SK-N-SH treated with all-trans-retinoic acid at 6 μM for 48 hours (cell line): ENCODE data around the gene STARD13.
A peak's percentile ranks its signal among the peaks of the same experiment; 100 is the strongest.

Experiments
- ATAC-seq: fragments of 200-7000 bp; cut with Tn5 transposase; 3 replicates; pipeline ENCODE4 v1.9.1; 2020; ENCODE audit warnings: mild to moderate bottlenecking, moderate library complexity
- BACH2 ChIP-seq: fragments of 250-450 bp; sonication (Bioruptor Pico); IDR thresholded peaks from 2 replicates; pipeline ENCODE4 v1.9.0; 2021; ENCODE audit warnings: mild to moderate bottlenecking, borderline replicate concordance
- CREB5 ChIP-seq: fragments of 250-450 bp; sonication (Bioruptor Pico); IDR thresholded peaks from 2 replicates; pipeline ENCODE4 v1.5.1; 2020; ENCODE audit warnings: low read depth, mild to moderate bottlenecking, moderate library complexity
- CSDC2 ChIP-seq: fragments of 250-450 bp; sonication (Bioruptor Pico); IDR thresholded peaks from 2 replicates; pipeline ENCODE4 v1.5.0; 2020; ENCODE audit warnings: mild to moderate bottlenecking, moderate library complexity
- ESRRG ChIP-seq: fragments of 250-450 bp; sonication (Bioruptor Pico); IDR thresholded peaks from 2 replicates; pipeline ENCODE4 v1.6.1; 2021; ENCODE audit warnings: mild to moderate bottlenecking
- GLIS3 ChIP-seq: fragments of 250-450 bp; sonication (Bioruptor Pico); IDR thresholded peaks from 2 replicates; pipeline ENCODE4 v1.5.0; 2020; ENCODE audit warnings: mild to moderate bottlenecking, moderate library complexity
- ISL1 ChIP-seq: fragments of 250-450 bp; sonication (Bioruptor Pico); IDR thresholded peaks from 2 replicates; pipeline ENCODE4 v2.1.2; 2022; ENCODE audit warnings: mild to moderate bottlenecking, moderate library complexity
- OSR1 ChIP-seq: fragments of 250-450 bp; sonication (Bioruptor Pico); IDR thresholded peaks from 2 replicates; pipeline ENCODE4 v1.8.0; 2022; ENCODE audit warnings: moderate library complexity, mild to moderate bottlenecking, inconsistent platforms
- PPARA ChIP-seq: fragments of 250-450 bp; sonication (Bioruptor Pico); IDR thresholded peaks from 2 replicates; pipeline ENCODE4 v1.5.0; 2020; ENCODE audit warnings: mild to moderate bottlenecking, borderline replicate concordance
- RARB ChIP-seq: fragments of 250-450 bp; sonication (Bioruptor Pico); IDR thresholded peaks from 2 replicates; pipeline ENCODE4 v1.8.0; 2021; ENCODE audit warnings: mild to moderate bottlenecking, moderate library complexity
- SNAI2 ChIP-seq: fragments of 250-450 bp; sonication (Bioruptor Pico); IDR thresholded peaks from 2 replicates; pipeline ENCODE4 v1.5.0; 2020; ENCODE audit warnings: mild to moderate bottlenecking, moderate library complexity
- TCF4 ChIP-seq: fragments of 250-450 bp; sonication (Bioruptor Pico); IDR thresholded peaks from 2 replicates; pipeline ENCODE4 v1.8.0; 2021; ENCODE audit warnings: mild to moderate bottlenecking, moderate library complexity, borderline replicate concordance
- TOX ChIP-seq: fragments of 250-450 bp; sonication (Bioruptor Pico); IDR thresholded peaks from 2 replicates; pipeline ENCODE4 v1.8.0; 2021; ENCODE audit warnings: mild to moderate bottlenecking, moderate library complexity, borderline replicate concordance
- ZC3H10 ChIP-seq: fragments of 250-450 bp; sonication (Bioruptor Pico); IDR thresholded peaks from 2 replicates; pipeline ENCODE4 v1.5.1; 2021; ENCODE audit warnings: mild to moderate bottlenecking, moderate library complexity
- ZFP3 ChIP-seq: fragments of 250-450 bp; sonication (Bioruptor Pico); IDR thresholded peaks from 2 replicates; pipeline ENCODE4 v1.5.0; 2020; ENCODE audit warnings: mild to moderate bottlenecking, moderate library complexity
- ZFP30 ChIP-seq: fragments of 450-650 bp; formaldehyde crosslinking; IDR thresholded peaks from 2 replicates; pipeline ENCODE4 v1.5.0; 2022; ENCODE audit warnings: mild to moderate bottlenecking, moderate library complexity
- ZNF565 ChIP-seq: fragments of 450-650 bp; formaldehyde crosslinking; conservative IDR thresholded peaks from 2 replicates; pipeline ENCODE4 v1.5.0; 2020; ENCODE audit warnings: low read depth, mild to moderate bottlenecking, moderate library complexity
- ZNF70 ChIP-seq: fragments of 450-650 bp; formaldehyde crosslinking; IDR thresholded peaks from 2 replicates; pipeline ENCODE4 v1.5.0; 2020; ENCODE audit warnings: mild to moderate bottlenecking, moderate library complexity
- ZNF8 ChIP-seq: fragments of 450-650 bp; formaldehyde crosslinking; IDR thresholded peaks from 2 replicates; pipeline ENCODE4 v1.5.0; 2020; ENCODE audit warnings: mild to moderate bottlenecking, moderate library complexity
- TF ChIP-seq, protein P1 (sequence below): fragments of 250-450 bp; sonication (Bioruptor Pico); IDR thresholded peaks from 2 replicates; pipeline ENCODE4 v1.5.1; 2021; ENCODE audit warnings: mild to moderate bottlenecking, moderate library complexity
- TF ChIP-seq, protein P2 (sequence below): fragments of 250-450 bp; sonication (Bioruptor Pico); IDR thresholded peaks from 2 replicates; pipeline ENCODE4 v1.5.0; 2020; ENCODE audit warnings: mild to moderate bottlenecking, moderate library complexity
- TF ChIP-seq, protein P3 (sequence below): fragments of 250-450 bp; sonication (Bioruptor Pico); IDR thresholded peaks from 2 replicates; pipeline ENCODE4 v1.8.0; 2020; ENCODE audit warnings: mild to moderate bottlenecking, moderate library complexity, borderline replicate concordance

Gene STARD13

GRCh38 chr13:33249894-33250293 lies 35.7 kb downstream of the STARD13 start:
- TF ChIP-seq ZNF565 (CRISPR knock-in tag) (no peak), TCF4 (CRISPR knock-in tag) (no peak), ZNF8 (CRISPR knock-in tag) (no peak), ESRRG (CRISPR knock-in tag) (no peak)
- ATAC-seq, result no peak

- no peak for TF ChIP-seq OSR1 (CRISPR knock-in tag)
- TF ChIP-seq, protein P1, sequence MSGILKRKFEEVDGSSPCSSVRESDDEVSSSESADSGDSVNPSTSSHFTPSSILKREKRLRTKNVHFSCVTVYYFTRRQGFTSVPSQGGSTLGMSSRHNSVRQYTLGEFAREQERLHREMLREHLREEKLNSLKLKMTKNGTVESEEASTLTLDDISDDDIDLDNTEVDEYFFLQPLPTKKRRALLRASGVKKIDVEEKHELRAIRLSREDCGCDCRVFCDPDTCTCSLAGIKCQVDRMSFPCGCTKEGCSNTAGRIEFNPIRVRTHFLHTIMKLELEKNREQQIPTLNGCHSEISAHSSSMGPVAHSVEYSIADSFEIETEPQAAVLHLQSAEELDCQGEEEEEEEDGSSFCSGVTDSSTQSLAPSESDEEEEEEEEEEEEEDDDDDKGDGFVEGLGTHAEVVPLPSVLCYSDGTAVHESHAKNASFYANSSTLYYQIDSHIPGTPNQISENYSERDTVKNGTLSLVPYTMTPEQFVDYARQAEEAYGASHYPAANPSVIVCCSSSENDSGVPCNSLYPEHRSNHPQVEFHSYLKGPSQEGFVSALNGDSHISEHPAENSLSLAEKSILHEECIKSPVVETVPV (CRISPR knock-in tag), result no peak
- no peak for TF ChIP-seq CSDC2
- TF ChIP-seq ZFP3 (CRISPR knock-in tag), result no peak
- ATAC-seq, result no peak
Measured at GRCh38 chr13:33249066-33249465, 36.5 kb downstream of the STARD13 start.

GRCh38 chr13:33245505-33246158 lies 39.9 kb downstream of the STARD13 start:
- peak; percentile 74 for ATAC-seq
- TF ChIP-seq OSR1 (CRISPR knock-in tag), result no peak
- TF ChIP-seq TOX (CRISPR knock-in tag), result no peak
- 0 out of 2 replicates have a peak, but pooled peaks have one; percentile 6 for TF ChIP-seq ZC3H10 (CRISPR knock-in tag)
- TF ChIP-seq, protein P2, sequence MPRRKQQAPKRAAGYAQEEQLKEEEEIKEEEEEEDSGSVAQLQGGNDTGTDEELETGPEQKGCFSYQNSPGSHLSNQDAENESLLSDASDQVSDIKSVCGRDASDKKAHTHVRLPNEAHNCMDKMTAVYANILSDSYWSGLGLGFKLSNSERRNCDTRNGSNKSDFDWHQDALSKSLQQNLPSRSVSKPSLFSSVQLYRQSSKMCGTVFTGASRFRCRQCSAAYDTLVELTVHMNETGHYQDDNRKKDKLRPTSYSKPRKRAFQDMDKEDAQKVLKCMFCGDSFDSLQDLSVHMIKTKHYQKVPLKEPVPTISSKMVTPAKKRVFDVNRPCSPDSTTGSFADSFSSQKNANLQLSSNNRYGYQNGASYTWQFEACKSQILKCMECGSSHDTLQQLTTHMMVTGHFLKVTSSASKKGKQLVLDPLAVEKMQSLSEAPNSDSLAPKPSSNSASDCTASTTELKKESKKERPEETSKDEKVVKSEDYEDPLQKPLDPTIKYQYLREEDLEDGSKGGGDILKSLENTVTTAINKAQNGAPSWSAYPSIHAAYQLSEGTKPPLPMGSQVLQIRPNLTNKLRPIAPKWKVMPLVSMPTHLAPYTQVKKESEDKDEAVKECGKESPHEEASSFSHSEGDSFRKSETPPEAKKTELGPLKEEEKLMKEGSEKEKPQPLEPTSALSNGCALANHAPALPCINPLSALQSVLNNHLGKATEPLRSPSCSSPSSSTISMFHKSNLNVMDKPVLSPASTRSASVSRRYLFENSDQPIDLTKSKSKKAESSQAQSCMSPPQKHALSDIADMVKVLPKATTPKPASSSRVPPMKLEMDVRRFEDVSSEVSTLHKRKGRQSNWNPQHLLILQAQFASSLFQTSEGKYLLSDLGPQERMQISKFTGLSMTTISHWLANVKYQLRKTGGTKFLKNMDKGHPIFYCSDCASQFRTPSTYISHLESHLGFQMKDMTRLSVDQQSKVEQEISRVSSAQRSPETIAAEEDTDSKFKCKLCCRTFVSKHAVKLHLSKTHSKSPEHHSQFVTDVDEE (CRISPR knock-in tag), result peak; percentile 56; the same call in 1 of the 2 replicates
- TF ChIP-seq CSDC2, result no peak
- TF ChIP-seq, protein P3, sequence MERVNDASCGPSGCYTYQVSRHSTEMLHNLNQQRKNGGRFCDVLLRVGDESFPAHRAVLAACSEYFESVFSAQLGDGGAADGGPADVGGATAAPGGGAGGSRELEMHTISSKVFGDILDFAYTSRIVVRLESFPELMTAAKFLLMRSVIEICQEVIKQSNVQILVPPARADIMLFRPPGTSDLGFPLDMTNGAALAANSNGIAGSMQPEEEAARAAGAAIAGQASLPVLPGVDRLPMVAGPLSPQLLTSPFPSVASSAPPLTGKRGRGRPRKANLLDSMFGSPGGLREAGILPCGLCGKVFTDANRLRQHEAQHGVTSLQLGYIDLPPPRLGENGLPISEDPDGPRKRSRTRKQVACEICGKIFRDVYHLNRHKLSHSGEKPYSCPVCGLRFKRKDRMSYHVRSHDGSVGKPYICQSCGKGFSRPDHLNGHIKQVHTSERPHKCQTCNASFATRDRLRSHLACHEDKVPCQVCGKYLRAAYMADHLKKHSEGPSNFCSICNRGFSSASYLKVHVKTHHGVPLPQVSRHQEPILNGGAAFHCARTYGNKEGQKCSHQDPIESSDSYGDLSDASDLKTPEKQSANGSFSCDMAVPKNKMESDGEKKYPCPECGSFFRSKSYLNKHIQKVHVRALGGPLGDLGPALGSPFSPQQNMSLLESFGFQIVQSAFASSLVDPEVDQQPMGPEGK (CRISPR knock-in tag), result no peak; the same call in 1 of the 2 replicates
- no peak for TF ChIP-seq PPARA (CRISPR knock-in tag)
- no peak; the same call in 1 of the 2 replicates for TF ChIP-seq SNAI2 (CRISPR knock-in tag)
- no peak for TF ChIP-seq BACH2 (CRISPR knock-in tag)
- TF ChIP-seq ISL1, result peak; percentile 83
- TF ChIP-seq CREB5 (CRISPR knock-in tag), result no peak
- no peak for TF ChIP-seq ZNF70 (CRISPR knock-in tag)
- TF ChIP-seq GLIS3 (CRISPR knock-in tag), result no peak
- TF ChIP-seq TCF4 (CRISPR knock-in tag), result peak; percentile 48; the same call in 1 of the 2 replicates

DNA sequence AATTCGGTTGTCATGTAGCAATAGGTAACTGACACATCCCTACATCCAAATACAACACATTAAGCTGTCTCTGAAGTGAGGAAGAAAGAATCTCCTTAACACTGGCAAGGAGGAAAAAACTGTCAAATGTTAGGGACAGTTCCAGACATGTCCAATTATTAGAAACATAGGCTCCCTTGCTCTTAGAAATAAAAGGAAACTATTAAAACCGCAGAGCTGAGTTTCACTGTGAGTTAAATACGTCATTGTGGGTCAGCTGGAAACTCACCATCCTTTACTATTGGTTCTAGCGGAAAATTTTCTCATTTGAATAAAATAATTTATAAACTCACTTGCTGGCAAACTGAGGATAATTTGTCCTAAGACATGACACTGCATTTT lies 40.7 kb downstream of the STARD13 start:
- ATAC-seq, result no peak
- TF ChIP-seq TOX (CRISPR knock-in tag), result no peak
- no peak for TF ChIP-seq OSR1 (CRISPR knock-in tag)
- TF ChIP-seq, protein P1 (CRISPR knock-in tag), result no peak
- no peak for TF ChIP-seq ZFP30 (CRISPR knock-in tag)
- TF ChIP-seq GLIS3 (CRISPR knock-in tag), result no peak
- TF ChIP-seq ZNF565 (CRISPR knock-in tag), result no peak
- no peak for TF ChIP-seq SNAI2 (CRISPR knock-in tag)
- no peak for TF ChIP-seq RARB (CRISPR knock-in tag)
- no peak for TF ChIP-seq CREB5 (CRISPR knock-in tag)
- TF ChIP-seq, protein P3 (CRISPR knock-in tag), result no peak
